Loucy (cell line): Measurements from ENCODE around the gene DNAH6.

Experiments
- H2AFZ ChIP-seq: fragments of 200-600 bp; sonication (generic); 2 replicates; pipeline ENCODE4 v1.6.0; 2016; ENCODE audit warnings: antibody characterized with exemption, mild to moderate bottlenecking, low read length, moderate library complexity
- H3F3A ChIP-seq: fragments of 200-600 bp; 2 replicates; pipeline ENCODE4 v1.6.0; 2016; ENCODE audit warnings: antibody characterized with exemption, low read depth, mild to moderate bottlenecking
- H3K27me3 ChIP-seq: fragments of 200-600 bp; sonication (generic); 2 replicates; pipeline ENCODE4 v1.6.1; 2014; ENCODE audit warnings: low read length, mild to moderate bottlenecking; ENCODE audit not compliant: insufficient read depth, poor library complexity, severe bottlenecking
- H3K36me3 ChIP-seq: fragments of 200-600 bp; sonication (generic); 2 replicates; pipeline ENCODE4 v1.6.1; 2016; ENCODE audit warnings: low read length; ENCODE audit not compliant: insufficient read depth
- H3K4me1 ChIP-seq: fragments of 200-600 bp; sonication (generic); 2 replicates; pipeline ENCODE4 v1.5.1; 2014; ENCODE audit warnings: low read length, mild to moderate bottlenecking; ENCODE audit not compliant: insufficient read depth, poor library complexity, severe bottlenecking
- H3K4me2 ChIP-seq: fragments of 200-600 bp; sonication (generic); 2 replicates; pipeline ENCODE4 v1.6.0; 2014; ENCODE audit warnings: antibody characterized with exemption, low read length, low read depth, mild to moderate bottlenecking; ENCODE audit not compliant: poor library complexity, severe bottlenecking
- H3K4me3 ChIP-seq: fragments of 200-600 bp; sonication (generic); 2 replicates; pipeline ENCODE4 v1.5.1; 2014; ENCODE audit warnings: low read length, mild to moderate bottlenecking, mixed read lengths; ENCODE audit not compliant: poor library complexity, severe bottlenecking
- H3K79me2 ChIP-seq: fragments of 200-600 bp; sonication (generic); 2 replicates; pipeline ENCODE4 v1.6.1; 2014; ENCODE audit warnings: low read length; ENCODE audit not compliant: insufficient read depth
- H3K9ac ChIP-seq: fragments of 200-600 bp; sonication (generic); 2 replicates; pipeline ENCODE4 v1.6.0; 2014; ENCODE audit warnings: mild to moderate bottlenecking, low read depth, low read length, moderate library complexity; ENCODE audit not compliant: poor library complexity, severe bottlenecking
- H3K9me2 ChIP-seq: fragments of 200-600 bp; sonication (generic); replicated peaks from 2 replicates; pipeline ENCODE4 v1.6.1; 2016; ENCODE audit warnings: low read depth, low read length, mixed read lengths
- H3K9me3 ChIP-seq: fragments of 200-600 bp; sonication (generic); 2 replicates; pipeline ENCODE4 v1.6.1; 2014; ENCODE audit warnings: mild to moderate bottlenecking, antibody characterized with exemption, low read length, low read depth; ENCODE audit not compliant: insufficient read depth
- H4K20me1 ChIP-seq: fragments of 200-600 bp; sonication (generic); 2 replicates; pipeline ENCODE4 v1.6.0; 2014; ENCODE audit warnings: antibody characterized with exemption, low read length, mild to moderate bottlenecking; ENCODE audit not compliant: insufficient read depth, poor library complexity, severe bottlenecking
- CTCF ChIP-seq: fragments of 200-600 bp; sonication (generic); conservative IDR thresholded peaks from 2 replicates; pipeline ENCODE4 v1.5.1; 2014; ENCODE audit warnings: mild to moderate bottlenecking, antibody characterized with exemption, low read length
- EZH2phosphoT487 ChIP-seq: fragments of 200-600 bp; IDR thresholded peaks from 2 replicates; pipeline ENCODE4 v1.6.1; 2018; ENCODE audit warnings: antibody characterized with exemption, mild to moderate bottlenecking, moderate library complexity, borderline replicate concordance

The DNAH6 gene

GRCh38 chr2:84830095-84830494 lies 313.8 kb downstream of the DNAH6 start:
- Histone ChIP-seq H3K9ac (no peak overlapping the region), H3K9me3 (no peaks in the 10 kb centered on the region), H3F3A (no peaks in the 10 kb centered on the region), H3K79me2 (no peaks in the 10 kb centered on the region), H3K36me3 (no peaks in the 10 kb centered on the region), H3K4me1 (no peaks in the 10 kb centered on the region), H4K20me1 (no peaks in the 10 kb centered on the region), H3K4me2 (no peak overlapping the region), H3K27me3 (no peaks in the 10 kb centered on the region), H3K9me2 (no peaks in the 10 kb centered on the region), H3K4me3 (no peak overlapping the region), H2AFZ (no peak overlapping the region)
- TF ChIP-seq CTCF (no peak), EZH2phosphoT487 (no peak)

- Histone ChIP-seq H4K20me1 (no peaks in the 10 kb centered on the region), H2AFZ (no peak overlapping the region)
Observed at GRCh38 chr2:84830758-84831500, 314.6 kb downstream of the DNAH6 start.

GRCh38 chr2:84832772-84833461 lies 316.6 kb downstream of the DNAH6 start:
- no peak overlapping the region for H3K9ac ChIP-seq
- H3K27me3 ChIP-seq: no peaks in the 10 kb centered on the region
- H3K36me3 ChIP-seq: no peaks in the 10 kb centered on the region
- H3K9me2 ChIP-seq: no peaks in the 10 kb centered on the region
- H3F3A ChIP-seq: no peaks in the 10 kb centered on the region
- no peak overlapping the region for H2AFZ ChIP-seq
- no peak overlapping the region for H3K4me2 ChIP-seq
- H3K4me1 ChIP-seq: no peaks in the 10 kb centered on the region
- H4K20me1 ChIP-seq: no peaks in the 10 kb centered on the region
- H3K79me2 ChIP-seq: no peaks in the 10 kb centered on the region
- H3K4me3 ChIP-seq: no peak overlapping the region
- TF ChIP-seq EZH2phosphoT487 (no peak), CTCF (no peak)
- H3K9me3 ChIP-seq: peaks cover 2% of the 10 kb centered on the region; the same call in 1 of the 2 replicates

More at GRCh38 chr2:84830758-84831500, 314.6 kb downstream of the DNAH6 start:
- H3K36me3 ChIP-seq: no peaks in the 10 kb centered on the region
- no peaks in the 10 kb centered on the region for H3K79me2 ChIP-seq
- no peak overlapping the region for H3K9ac ChIP-seq
- H3K9me3 ChIP-seq: no peaks in the 10 kb centered on the region
- H3K9me2 ChIP-seq: no peaks in the 10 kb centered on the region
- H3K4me3 ChIP-seq: no peak overlapping the region
- H3K27me3 ChIP-seq: no peaks in the 10 kb centered on the region
- H3K4me1 ChIP-seq: no peaks in the 10 kb centered on the region
- no peak overlapping the region for H3K4me2 ChIP-seq
- no peaks in the 10 kb centered on the region for H3F3A ChIP-seq
- no peak for TF ChIP-seq EZH2phosphoT487
